ENCODE results near the gene LALBA.

- TF ChIP-seq CTCF (IDR thresholded peaks at IDR 0.05): no peak
- TF ChIP-seq REST (IDR thresholded peaks at IDR 0.05; ENCODE audit: low read depth, low read length): no peak
- no peak for TF ChIP-seq GABPA (IDR thresholded peaks at IDR 0.05; ENCODE audit: low read depth)
- TF ChIP-seq TCF12 (IDR thresholded peaks at IDR 0.05): no peak
- no peak for TF ChIP-seq POLR2AphosphoS5 (IDR thresholded peaks at IDR 0.05; ENCODE audit: low read depth, low read length)
- no peak for TF ChIP-seq YY1 (IDR thresholded peaks at IDR 0.05; ENCODE audit: low read depth)
- TF ChIP-seq MAX (IDR thresholded peaks at IDR 0.05; ENCODE audit: low read depth): no peak
- TF ChIP-seq USF1 (IDR thresholded peaks at IDR 0.05; ENCODE audit: borderline replicate concordance, low read depth): no peak
- no peak for TF ChIP-seq TAF1 (IDR thresholded peaks at IDR 0.05; ENCODE audit: borderline replicate concordance, low read depth, low read length)
- TF ChIP-seq EP300 (IDR thresholded peaks at IDR 0.05; ENCODE audit: borderline replicate concordance in 1 of 2, low read depth in 1 of 2, low read length in 1 of 2): no peak
- TF ChIP-seq RCOR1 (IDR thresholded peaks at IDR 0.05; ENCODE audit: low read length): no peak
- TF ChIP-seq CHD2 (IDR thresholded peaks at IDR 0.05; ENCODE audit: low read length, partially characterized antibody): no peak
- no peak for TF ChIP-seq FOSL2 (IDR thresholded peaks at IDR 0.05; ENCODE audit: borderline replicate concordance, low read depth)
- no peak for TF ChIP-seq NRF1 (IDR thresholded peaks at IDR 0.05; ENCODE audit: low read depth, low read length)
Observed at GRCh38 chr12:48525332-48525731, 44.5 kb downstream of the LALBA start, which contains the start of gene OR8S1.

Measured in SK-N-SH (cell line).